ENCODE results near the gene GALNT8. TPM values are rescaled to one million over a fixed set of nuclear protein-coding genes. Genes with fewer than 3 reads are reported as not detected.
"Not testable (repeated sequence)": the region's sequence is repeated elsewhere in the genome, so short reads cannot be mapped to it uniquely, and the experiment has no call there.

GALNT8 gene
- total RNA-seq, 1 donor from 2014 or later = 0.67 TPM

DNA sequence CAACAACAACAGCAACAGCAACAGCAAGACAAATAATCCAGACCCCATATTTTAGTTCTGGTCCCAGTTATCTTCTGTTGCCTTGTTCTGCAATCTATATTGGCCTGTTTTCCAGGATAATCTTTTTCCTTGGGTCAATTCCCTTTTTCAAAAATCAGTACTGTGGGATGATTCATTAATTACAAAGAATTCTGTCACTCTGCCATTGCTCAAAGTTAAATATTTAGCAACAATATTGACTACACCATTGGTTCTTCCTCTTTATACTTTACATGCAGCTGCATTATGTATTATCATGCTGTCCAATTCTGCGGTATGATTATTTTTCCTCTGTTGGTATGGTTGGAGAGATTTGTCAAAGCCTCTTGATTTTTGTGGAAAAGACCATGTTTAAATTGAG lies 10.1 kb upstream of the GALNT8 start:
- Histone ChIP-seq H3K4me1 (no peaks in the 10 kb centered on the region), H3K27ac (no peak overlapping the region), H3K27me3 (no peaks in the 10 kb centered on the region), H3K4me3 (no peak overlapping the region), H3K36me3 (no peaks in the 10 kb centered on the region), H3K9me3 (no peaks in the 10 kb centered on the region)
- DNase-seq (no peak), ATAC-seq (peak; percentile 17)
- intact Hi-C loops (cut with DNase I) = no loop called here
- TF ChIP-seq, protein P1, sequence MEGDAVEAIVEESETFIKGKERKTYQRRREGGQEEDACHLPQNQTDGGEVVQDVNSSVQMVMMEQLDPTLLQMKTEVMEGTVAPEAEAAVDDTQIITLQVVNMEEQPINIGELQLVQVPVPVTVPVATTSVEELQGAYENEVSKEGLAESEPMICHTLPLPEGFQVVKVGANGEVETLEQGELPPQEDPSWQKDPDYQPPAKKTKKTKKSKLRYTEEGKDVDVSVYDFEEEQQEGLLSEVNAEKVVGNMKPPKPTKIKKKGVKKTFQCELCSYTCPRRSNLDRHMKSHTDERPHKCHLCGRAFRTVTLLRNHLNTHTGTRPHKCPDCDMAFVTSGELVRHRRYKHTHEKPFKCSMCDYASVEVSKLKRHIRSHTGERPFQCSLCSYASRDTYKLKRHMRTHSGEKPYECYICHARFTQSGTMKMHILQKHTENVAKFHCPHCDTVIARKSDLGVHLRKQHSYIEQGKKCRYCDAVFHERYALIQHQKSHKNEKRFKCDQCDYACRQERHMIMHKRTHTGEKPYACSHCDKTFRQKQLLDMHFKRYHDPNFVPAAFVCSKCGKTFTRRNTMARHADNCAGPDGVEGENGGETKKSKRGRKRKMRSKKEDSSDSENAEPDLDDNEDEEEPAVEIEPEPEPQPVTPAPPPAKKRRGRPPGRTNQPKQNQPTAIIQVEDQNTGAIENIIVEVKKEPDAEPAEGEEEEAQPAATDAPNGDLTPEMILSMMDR (IDR thresholded peaks at IDR 0.05) = no peak

DNA sequence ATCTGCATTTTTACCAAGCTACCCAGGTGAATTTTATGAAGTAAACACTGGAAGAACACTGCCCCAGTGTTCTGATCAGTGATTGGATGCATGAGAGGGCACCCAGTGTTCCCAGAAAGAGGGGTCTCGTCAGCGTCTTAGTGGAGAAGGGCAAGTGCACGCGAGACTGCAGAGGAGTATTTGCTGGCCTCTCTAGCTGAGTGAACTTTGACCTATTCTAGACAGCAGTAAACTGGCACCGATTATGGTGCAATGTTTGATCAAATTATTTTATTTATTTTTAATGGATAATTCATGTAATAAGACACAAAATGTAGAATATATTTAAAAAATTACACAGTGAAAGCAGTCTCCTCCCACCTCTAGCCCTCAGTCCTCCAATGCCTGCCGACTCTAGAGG lies 5.3 kb upstream of the GALNT8 start:
- ATAC-seq (no peak), DNase-seq (no peak)
- H3K4me1 ChIP-seq = no peaks in the 10 kb centered on the region
- no peaks in the 10 kb centered on the region for H3K27me3 ChIP-seq
- H3K9me3 ChIP-seq = no peaks in the 10 kb centered on the region
- no peaks in the 10 kb centered on the region for H3K36me3 ChIP-seq
- TF ChIP-seq, protein P1 (IDR thresholded peaks at IDR 0.05) = no peak
- intact Hi-C loops (cut with DNase I) = no loop called here
- H3K4me3 ChIP-seq = no peak overlapping the region
- no peak overlapping the region for H3K27ac ChIP-seq

DNA sequence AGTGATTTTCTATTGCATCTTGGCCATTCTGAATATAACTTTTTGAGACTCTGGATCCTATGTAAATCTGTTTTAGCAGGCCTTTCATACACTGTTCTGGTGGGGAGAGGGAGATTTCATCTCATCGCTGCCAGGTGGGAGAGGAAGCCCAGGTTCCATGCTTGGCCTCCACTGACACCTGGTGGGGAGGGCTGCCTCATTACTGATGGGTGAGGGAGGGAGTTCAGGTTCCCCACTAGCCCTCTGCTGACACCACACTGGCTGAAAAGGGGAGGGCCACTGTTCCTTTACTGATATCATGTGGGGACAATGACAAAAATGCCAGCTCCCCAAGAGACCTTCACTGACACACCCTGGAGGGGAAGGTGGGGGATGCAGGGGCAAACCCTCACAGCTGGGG lies 2.4 kb upstream of the GALNT8 start:
- Histone ChIP-seq H3K36me3 (no peaks in the 10 kb centered on the region), H3K27me3 (peaks cover 7% of the 10 kb centered on the region), H3K9me3 (no peaks in the 10 kb centered on the region), H3K27ac (no peak overlapping the region), H3K4me1 (no peaks in the 10 kb centered on the region), H3K4me3 (no peak overlapping the region)
- ATAC-seq (no peak), DNase-seq (no peak)
- intact Hi-C loops (cut with DNase I) = no loop called here
- TF ChIP-seq, protein P1 (IDR thresholded peaks at IDR 0.05) = no peak

DNA sequence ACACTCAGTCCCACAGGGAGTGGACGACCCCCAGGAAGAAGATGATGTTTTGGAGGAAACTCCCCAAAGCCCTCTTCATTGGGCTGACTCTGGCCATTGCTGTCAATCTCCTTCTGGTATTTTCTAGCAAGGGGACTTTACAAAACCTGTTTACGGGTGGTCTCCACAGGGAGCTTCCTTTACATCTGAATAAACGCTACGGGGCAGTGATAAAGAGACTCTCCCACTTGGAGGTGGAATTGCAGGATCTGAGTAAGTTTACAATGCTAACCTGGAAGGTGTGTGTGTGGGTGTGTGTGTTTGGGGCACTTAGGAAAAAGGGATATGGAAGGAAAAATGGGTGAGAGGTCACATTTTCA lies 416 bp downstream of the GALNT8 start:
- TF ChIP-seq, protein P1 (IDR thresholded peaks at IDR 0.05) = no peak
- Histone ChIP-seq H3K9me3 (no peaks in the 10 kb centered on the region), H3K27ac (no peak overlapping the region), H3K36me3 (no peaks in the 10 kb centered on the region), H3K27me3 (peaks cover 7% of the 10 kb centered on the region), H3K4me1 (no peaks in the 10 kb centered on the region), H3K4me3 (no peak overlapping the region)
- ATAC-seq (no peak), DNase-seq (no peak)
- intact Hi-C loops (cut with DNase I) = no loop called here

DNA sequence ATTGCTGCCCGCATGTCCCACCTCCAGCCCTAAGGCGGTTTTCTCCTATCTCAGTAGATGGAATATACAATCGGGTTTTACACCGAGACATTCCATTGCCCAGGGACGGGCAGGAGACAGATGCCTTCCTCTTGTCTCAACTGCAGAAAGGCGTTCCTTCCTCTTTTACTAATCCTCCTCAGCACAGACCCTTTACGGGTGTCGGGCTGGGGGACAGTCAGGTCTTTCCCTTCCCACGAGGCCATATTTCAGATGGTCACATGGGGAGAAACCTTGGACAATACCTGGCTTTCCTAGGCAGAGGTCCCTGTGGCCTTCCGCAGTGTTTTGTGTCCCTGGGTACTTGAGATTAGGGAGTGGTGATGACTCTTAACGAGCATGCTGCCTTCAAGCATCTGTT lies 1.4 kb downstream of the GALNT8 start:
- H3K27me3 ChIP-seq; H3K9me3 ChIP-seq; intact Hi-C loops (cut with DNase I); H3K4me1 ChIP-seq; H3K4me3 ChIP-seq; ATAC-seq; DNase-seq; H3K36me3 ChIP-seq; H3K27ac ChIP-seq: not testable (repeated sequence)

DNA sequence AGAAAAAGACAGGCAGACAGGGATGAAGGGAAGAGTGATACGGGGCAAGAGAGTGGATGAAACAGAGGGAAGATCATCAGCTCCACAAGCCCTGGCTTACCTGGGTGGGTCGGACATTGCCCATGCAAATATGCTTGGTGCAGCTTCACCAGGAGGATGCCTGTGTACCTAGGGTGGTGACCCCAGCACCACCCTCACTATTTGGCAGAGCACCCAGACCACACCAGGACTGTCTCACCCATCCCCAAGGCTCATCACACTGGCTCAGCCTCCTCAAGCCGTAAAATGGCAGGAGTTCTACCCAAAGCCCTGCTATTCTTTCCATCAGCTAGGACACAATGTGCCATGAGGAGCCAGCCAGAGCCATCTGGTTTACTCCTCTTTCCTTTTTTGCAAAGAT lies 3.0 kb downstream of the GALNT8 start:
- intact Hi-C loops (cut with DNase I) = no loop called here
- no peak overlapping the region for H3K4me3 ChIP-seq
- H3K9me3 ChIP-seq = no peaks in the 10 kb centered on the region
- TF ChIP-seq, protein P1 (IDR thresholded peaks at IDR 0.05) = no peak
- H3K27ac ChIP-seq = no peak overlapping the region
- peaks cover 7% of the 10 kb centered on the region for H3K27me3 ChIP-seq
- H3K4me1 ChIP-seq = no peaks in the 10 kb centered on the region
- DNase-seq (no peak), ATAC-seq (no peak)
- no peaks in the 10 kb centered on the region for H3K36me3 ChIP-seq
